Coronary artery (tissue), 2 donors: Measurements from ENCODE around the gene NXPE4.

Source experiments
- DNase-seq: peaks from one replicate; pipeline ENCODE4 v3.0.0-alpha.2; 2017; ENCODE audit warnings: low spot score
- H3K27ac ChIP-seq, 2 donors: fragments of 200-600 bp; sonication (generic); one replicate each; pipeline ENCODE4 v1.5.1; 2016 to 2019
- H3K4me3 ChIP-seq: fragments of 200-600 bp; sonication (generic); 2 replicates; pipeline ENCODE4 v1.5.1; 2016; ENCODE audit warnings: mild to moderate bottlenecking, moderate library complexity
- CTCF ChIP-seq: fragments of 200-600 bp; sonication (generic); IDR thresholded peaks from one replicate; pipeline ENCODE4 v1.5.1; 2019; ENCODE audit warnings: antibody characterized with exemption

The NXPE4 gene

GRCh38 chr11:114598461-114598860 is 2.9 kb upstream of the NXPE4 start:
- TF ChIP-seq CTCF, result no peak

GRCh38 chr11:114596175-114596919 is 761 bp upstream of the NXPE4 start:
- TF ChIP-seq CTCF, result no peak
- DNase-seq, result no peak
- Histone ChIP-seq H3K27ac (no peak overlapping the region), H3K4me3 (no peak overlapping the region)

More at GRCh38 chr11:114598461-114598860, 2.9 kb upstream of the NXPE4 start:
- DNase-seq, result no peak
- Histone ChIP-seq H3K27ac (no peak overlapping the region), H3K4me3 (no peak overlapping the region)

GRCh38 chr11:114594703-114595102 is 883 bp downstream of the NXPE4 start:
- Histone ChIP-seq H3K27ac (no peak overlapping the region), H3K4me3 (no peak overlapping the region)
- no peak for TF ChIP-seq CTCF
- DNase-seq, result no peak

- no peak for DNase-seq
- no peak overlapping the region for H3K27ac ChIP-seq
- TF ChIP-seq CTCF, result no peak
- H3K4me3 ChIP-seq, result no peak overlapping the region
These were observed 8.1 kb downstream of the NXPE4 start for GRCh38 chr11:114587398-114587953.

- H3K4me3 ChIP-seq, result no peak overlapping the region
- no peak for TF ChIP-seq CTCF
- no peak for DNase-seq
- H3K27ac ChIP-seq, result no peak overlapping the region
These were observed 8.8 kb downstream of the NXPE4 start for GRCh38 chr11:114586797-114587196.

- TF ChIP-seq CTCF, result no peak
These were observed 23.9 kb downstream of the NXPE4 start for GRCh38 chr11:114571712-114572111.

GRCh38 chr11:114569801-114570200 is 25.8 kb downstream of the NXPE4 start:
- no peak overlapping the region for H3K27ac ChIP-seq
- no peak for TF ChIP-seq CTCF
- no peak overlapping the region for H3K4me3 ChIP-seq
- no peak for DNase-seq

More at GRCh38 chr11:114571712-114572111, 23.9 kb downstream of the NXPE4 start:
- no peak overlapping the region for H3K4me3 ChIP-seq
- no peak overlapping the region for H3K27ac ChIP-seq
- DNase-seq, result no peak
